Measurements from ENCODE around the gene KCNQ4.

Gene KCNQ4

GRCh38 chr1:40755067-40755466 lies 28.5 kb upstream of the KCNQ4 start:
- DNase-seq (ENCODE audit: low read depth): peak; percentile 75

- no peak for DNase-seq (ENCODE audit: low read depth)
These were observed 27.1 kb upstream of the KCNQ4 start for GRCh38 chr1:40756523-40756922.

GRCh38 chr1:40757084-40757483 lies 26.5 kb upstream of the KCNQ4 start:
- DNase-seq (ENCODE audit: low read depth): no peak

- no peak for DNase-seq (ENCODE audit: low read depth)
These were observed 25.6 kb upstream of the KCNQ4 start for GRCh38 chr1:40758004-40758403.

- no peak for DNase-seq (ENCODE audit: low read depth)
These were observed 24.8 kb upstream of the KCNQ4 start for GRCh38 chr1:40758578-40759343.

GRCh38 chr1:40760984-40761383 lies 22.6 kb upstream of the KCNQ4 start:
- no peak for DNase-seq (ENCODE audit: low read depth)

- no peak for DNase-seq (ENCODE audit: low read depth)
These were observed 21.3 kb upstream of the KCNQ4 start for GRCh38 chr1:40762144-40762923.

- no peak for DNase-seq (ENCODE audit: low read depth)
These were observed 19.6 kb upstream of the KCNQ4 start for GRCh38 chr1:40763742-40764532.

- DNase-seq (ENCODE audit: low read depth): no peak
These were observed 18.6 kb upstream of the KCNQ4 start for GRCh38 chr1:40764981-40765380.

GRCh38 chr1:40766017-40766416 lies 17.6 kb upstream of the KCNQ4 start:
- DNase-seq (ENCODE audit: low read depth): no peak

- DNase-seq (ENCODE audit: low read depth): no peak
These were observed 17.0 kb upstream of the KCNQ4 start for GRCh38 chr1:40766560-40766959.

- DNase-seq (ENCODE audit: low read depth): no peak
These were observed 15.2 kb upstream of the KCNQ4 start for GRCh38 chr1:40768146-40768990.

- no peak for DNase-seq (ENCODE audit: low read depth)
These were observed 13.8 kb upstream of the KCNQ4 start for GRCh38 chr1:40769815-40770214.

GRCh38 chr1:40770296-40771070 lies 13.1 kb upstream of the KCNQ4 start:
- no peak for DNase-seq (ENCODE audit: low read depth)

- DNase-seq (ENCODE audit: low read depth): no peak
These were observed 11.2 kb upstream of the KCNQ4 start for GRCh38 chr1:40772146-40772955.

- DNase-seq (ENCODE audit: low read depth): no peak
These were observed 9.8 kb upstream of the KCNQ4 start for GRCh38 chr1:40773748-40774265.

- peak; percentile 21 for DNase-seq (ENCODE audit: low read depth)
These were observed 9.2 kb upstream of the KCNQ4 start for GRCh38 chr1:40774266-40774998.

GRCh38 chr1:40776236-40777072 lies 7.1 kb upstream of the KCNQ4 start:
- DNase-seq (ENCODE audit: low read depth): no peak
